Activated naive CD4-positive, alpha-beta T cell treated with anti-CD3 and anti-CD28 coated beads for 36 hours (primary cell): ENCODE data around the gene DEUP1. TPM values are rescaled to one million over a fixed set of nuclear protein-coding genes. Genes with fewer than 3 reads are reported as not detected.
"Not testable (repeated sequence)": the region's sequence is repeated elsewhere in the genome, so short reads cannot be mapped to it uniquely, and the experiment has no call there.

Experiments used
- CTCF ChIA-PET: fragments of 350-600 bp; sonication (Branson Sonifier 250); formaldehyde crosslinking; loops from one replicate; lab custom pipeline; 2021; ENCODE audit warnings: antibody characterized with exemption; lab: Charles Lee
- DNase-seq: peaks from one replicate; pipeline ENCODE4 v3.0.0-alpha.2; 2020
- H3K27ac Mint-ChIP-seq: one replicate; pipeline ENCODE4 v1.8.0; 2021; ENCODE audit warnings: mild to moderate bottlenecking, mixed read lengths
- H3K27me3 Mint-ChIP-seq: one replicate; pipeline ENCODE4 v1.8.0; 2021; ENCODE audit warnings: low read depth, mixed read lengths
- H3K36me3 Mint-ChIP-seq: one replicate; pipeline ENCODE4 v1.8.0; 2021; ENCODE audit warnings: low read depth, mixed read lengths
- H3K4me1 Mint-ChIP-seq: one replicate; pipeline ENCODE4 v1.8.0; 2021; ENCODE audit warnings: low read depth, mixed read lengths
- H3K4me3 Mint-ChIP-seq: one replicate; pipeline ENCODE4 v1.8.0; 2021; ENCODE audit warnings: mild to moderate bottlenecking, moderate library complexity, mixed read lengths
- H3K9me3 Mint-ChIP-seq: one replicate; pipeline ENCODE4 v1.8.0; 2021; ENCODE audit warnings: mixed read lengths
- intact Hi-C: fragments of 100-400 bp; cut with micrococcal nuclease; formaldehyde crosslinking; loops from one replicate; pipeline ENCODE4 v1.15.1; 2023
- total RNA-seq, 2 experiments: library from RNA; stranded (reverse); gene quantifications; one replicate each; pipeline ENCODE4 v1.2.3, GENCODE V29; 2021

DEUP1 gene
- total RNA-seq, 2 experiments from 2014 or later = not detected

- H3K36me3 Mint-ChIP-seq = no peaks in the 10 kb centered on the region
- CTCF ChIA-PET = no interaction called here
- no peak overlapping the region for H3K4me3 Mint-ChIP-seq
- peak; percentile 6 for DNase-seq
- intact Hi-C loops = no loop called here
- peaks cover 2% of the 10 kb centered on the region for H3K9me3 Mint-ChIP-seq
- H3K27me3 Mint-ChIP-seq = peaks cover 17% of the 10 kb centered on the region
- no peaks in the 10 kb centered on the region for H3K4me1 Mint-ChIP-seq
- H3K27ac Mint-ChIP-seq = no peak overlapping the region
Measured at GRCh38 chr11:93444617-93445073, 114.1 kb downstream of the DEUP1 start.

GRCh38 chr11:93458286-93458685, 127.7 kb downstream of the DEUP1 start:
- intact Hi-C loops = no loop called here
- CTCF ChIA-PET = no interaction called here
- peaks cover 2% of the 10 kb centered on the region for H3K36me3 Mint-ChIP-seq
- H3K9me3 Mint-ChIP-seq = peaks cover 2% of the 10 kb centered on the region
- DNase-seq = no peak
- peaks cover 3% of the 10 kb centered on the region for H3K27me3 Mint-ChIP-seq
- no peak overlapping the region for H3K4me3 Mint-ChIP-seq
- no peak overlapping the region for H3K27ac Mint-ChIP-seq
- H3K4me1 Mint-ChIP-seq = no peaks in the 10 kb centered on the region

GRCh38 chr11:93463666-93464065, 133.1 kb downstream of the DEUP1 start:
- CTCF ChIA-PET, H3K4me1 Mint-ChIP-seq: not testable (repeated sequence)

GRCh38 chr11:93464927-93465540, 134.5 kb downstream of the DEUP1 start:
- CTCF ChIA-PET = no interaction called here
- no peaks in the 10 kb centered on the region for H3K27me3 Mint-ChIP-seq
- H3K36me3 Mint-ChIP-seq = no peaks in the 10 kb centered on the region
- H3K4me3 Mint-ChIP-seq = no peak overlapping the region
- H3K4me1 Mint-ChIP-seq = no peaks in the 10 kb centered on the region
- no peak for DNase-seq
- H3K27ac Mint-ChIP-seq = no peak overlapping the region
- peaks cover 2% of the 10 kb centered on the region for H3K9me3 Mint-ChIP-seq
- intact Hi-C loops = no loop called here

More at GRCh38 chr11:93463666-93464065, 133.1 kb downstream of the DEUP1 start:
- H3K9me3 Mint-ChIP-seq, H3K36me3 Mint-ChIP-seq, H3K27me3 Mint-ChIP-seq, DNase-seq, H3K4me3 Mint-ChIP-seq, intact Hi-C loops, H3K27ac Mint-ChIP-seq: not testable (repeated sequence)

GRCh38 chr11:93467054-93467453, 136.5 kb downstream of the DEUP1 start:
- Mint-ChIP-seq H3K27ac (no peak overlapping the region), H3K36me3 (no peaks in the 10 kb centered on the region), H3K9me3 (peaks cover 2% of the 10 kb centered on the region), H3K27me3 (no peaks in the 10 kb centered on the region), H3K4me1 (no peaks in the 10 kb centered on the region), H3K4me3 (no peak overlapping the region)
- DNase-seq = no peak
- intact Hi-C loops = no loop called here
- CTCF ChIA-PET = no interaction called here

GRCh38 chr11:93468290-93468689, 137.7 kb downstream of the DEUP1 start:
- Mint-ChIP-seq H3K9me3 (no peaks in the 10 kb centered on the region), H3K27ac (no peak overlapping the region), H3K27me3 (no peaks in the 10 kb centered on the region), H3K4me1 (no peaks in the 10 kb centered on the region), H3K36me3 (no peaks in the 10 kb centered on the region), H3K4me3 (no peak overlapping the region)
- CTCF ChIA-PET = no interaction called here
- intact Hi-C loops = no loop called here
- DNase-seq = no peak

GRCh38 chr11:93474123-93474522, 143.6 kb downstream of the DEUP1 start:
- Mint-ChIP-seq H3K4me3 (no peak overlapping the region), H3K27ac (no peak overlapping the region), H3K27me3 (no peaks in the 10 kb centered on the region), H3K36me3 (no peaks in the 10 kb centered on the region), H3K4me1 (no peaks in the 10 kb centered on the region), H3K9me3 (no peaks in the 10 kb centered on the region)
- DNase-seq = no peak
- CTCF ChIA-PET = no interaction called here
- intact Hi-C loops = no loop called here

GRCh38 chr11:93476796-93477195, 146.3 kb downstream of the DEUP1 start:
- no peak overlapping the region for H3K27ac Mint-ChIP-seq
- CTCF ChIA-PET = no interaction called here
- no peaks in the 10 kb centered on the region for H3K27me3 Mint-ChIP-seq
- no peaks in the 10 kb centered on the region for H3K9me3 Mint-ChIP-seq
- H3K36me3 Mint-ChIP-seq = peaks cover 2% of the 10 kb centered on the region
- no peak for DNase-seq
- H3K4me3 Mint-ChIP-seq = no peak overlapping the region
- H3K4me1 Mint-ChIP-seq = no peaks in the 10 kb centered on the region
- intact Hi-C loops = no loop called here

GRCh38 chr11:93477684-93478234, 147.2 kb downstream of the DEUP1 start:
- no peak overlapping the region for H3K27ac Mint-ChIP-seq
- H3K36me3 Mint-ChIP-seq = peaks cover 4% of the 10 kb centered on the region
- no peaks in the 10 kb centered on the region for H3K4me1 Mint-ChIP-seq
- no peak for DNase-seq
- H3K4me3 Mint-ChIP-seq = no peak overlapping the region
- CTCF ChIA-PET = no interaction called here
- no peaks in the 10 kb centered on the region for H3K9me3 Mint-ChIP-seq
- H3K27me3 Mint-ChIP-seq = no peaks in the 10 kb centered on the region
- intact Hi-C loops = no loop called here

GRCh38 chr11:93478841-93479240, 148.3 kb downstream of the DEUP1 start:
- CTCF ChIA-PET = no interaction called here
- no peak overlapping the region for H3K4me3 Mint-ChIP-seq
- H3K27me3 Mint-ChIP-seq = no peaks in the 10 kb centered on the region
- no peak for DNase-seq
- no peaks in the 10 kb centered on the region for H3K4me1 Mint-ChIP-seq
- no peak overlapping the region for H3K27ac Mint-ChIP-seq
- H3K9me3 Mint-ChIP-seq = no peaks in the 10 kb centered on the region
- H3K36me3 Mint-ChIP-seq = peaks cover 4% of the 10 kb centered on the region
- intact Hi-C loops = no loop called here

GRCh38 chr11:93480256-93480655, 149.7 kb downstream of the DEUP1 start:
- DNase-seq = no peak
- Mint-ChIP-seq H3K4me1 (no peaks in the 10 kb centered on the region), H3K27me3 (no peaks in the 10 kb centered on the region), H3K4me3 (no peak overlapping the region), H3K36me3 (peaks cover 4% of the 10 kb centered on the region), H3K9me3 (no peaks in the 10 kb centered on the region), H3K27ac (no peak overlapping the region)
- CTCF ChIA-PET = no interaction called here
- intact Hi-C loops = no loop called here

- H3K27ac Mint-ChIP-seq = no peak overlapping the region
- H3K9me3 Mint-ChIP-seq = no peaks in the 10 kb centered on the region
- intact Hi-C loops = no loop called here
- no peaks in the 10 kb centered on the region for H3K27me3 Mint-ChIP-seq
- CTCF ChIA-PET = no interaction called here
- peaks cover 4% of the 10 kb centered on the region for H3K36me3 Mint-ChIP-seq
- H3K4me1 Mint-ChIP-seq = no peaks in the 10 kb centered on the region
- no peak overlapping the region for H3K4me3 Mint-ChIP-seq
- no peak for DNase-seq
Measured at GRCh38 chr11:93480756-93481155, 150.2 kb downstream of the DEUP1 start.

GRCh38 chr11:93481279-93481678, 150.7 kb downstream of the DEUP1 start:
- CTCF ChIA-PET = no interaction called here
- Mint-ChIP-seq H3K9me3 (no peaks in the 10 kb centered on the region), H3K4me3 (no peak overlapping the region), H3K27me3 (no peaks in the 10 kb centered on the region), H3K36me3 (peaks cover 4% of the 10 kb centered on the region), H3K27ac (no peak overlapping the region), H3K4me1 (no peaks in the 10 kb centered on the region)
- no peak for DNase-seq
- intact Hi-C loops = no loop called here
